ENCODE data around the gene CYP4V2.

DNA sequence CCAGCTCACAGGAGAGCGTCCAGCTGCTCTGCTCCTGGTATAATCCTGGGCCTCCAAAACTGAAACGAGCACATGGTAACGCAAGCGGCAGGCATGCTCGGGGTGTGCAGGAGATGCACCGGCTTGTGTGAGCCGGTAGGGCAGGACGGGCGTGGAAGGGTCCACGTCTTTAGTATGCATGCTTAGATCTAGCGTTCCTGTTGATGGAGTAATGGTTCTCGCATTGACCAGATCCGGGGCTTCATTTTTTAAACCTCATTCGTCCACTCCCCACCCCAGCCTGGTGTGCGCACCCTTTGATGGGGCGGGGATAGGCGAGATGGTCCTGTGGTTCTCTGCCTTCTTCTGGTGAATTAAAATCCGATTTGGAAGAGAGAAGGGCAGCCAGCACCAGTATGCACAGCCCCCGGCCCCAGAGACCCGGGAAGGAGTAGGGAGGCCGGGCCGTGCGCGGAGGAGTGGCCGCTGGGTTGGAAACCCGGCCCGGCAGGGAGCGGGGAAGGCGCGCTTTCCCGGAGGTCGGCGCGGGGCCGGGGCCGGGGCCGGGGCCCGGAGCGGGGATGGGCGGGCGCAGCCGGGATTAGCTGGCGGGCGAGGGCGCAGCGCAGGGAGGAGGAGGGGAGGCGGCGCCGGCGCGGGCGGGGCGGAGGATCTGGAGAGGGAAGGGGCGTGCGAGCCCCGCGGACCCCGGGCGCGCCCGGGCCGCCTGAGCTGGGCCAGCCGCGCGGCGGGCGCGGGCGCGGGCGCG lies 47.0 kb upstream of the CYP4V2 start:
- TF ChIP-seq, protein P1, sequence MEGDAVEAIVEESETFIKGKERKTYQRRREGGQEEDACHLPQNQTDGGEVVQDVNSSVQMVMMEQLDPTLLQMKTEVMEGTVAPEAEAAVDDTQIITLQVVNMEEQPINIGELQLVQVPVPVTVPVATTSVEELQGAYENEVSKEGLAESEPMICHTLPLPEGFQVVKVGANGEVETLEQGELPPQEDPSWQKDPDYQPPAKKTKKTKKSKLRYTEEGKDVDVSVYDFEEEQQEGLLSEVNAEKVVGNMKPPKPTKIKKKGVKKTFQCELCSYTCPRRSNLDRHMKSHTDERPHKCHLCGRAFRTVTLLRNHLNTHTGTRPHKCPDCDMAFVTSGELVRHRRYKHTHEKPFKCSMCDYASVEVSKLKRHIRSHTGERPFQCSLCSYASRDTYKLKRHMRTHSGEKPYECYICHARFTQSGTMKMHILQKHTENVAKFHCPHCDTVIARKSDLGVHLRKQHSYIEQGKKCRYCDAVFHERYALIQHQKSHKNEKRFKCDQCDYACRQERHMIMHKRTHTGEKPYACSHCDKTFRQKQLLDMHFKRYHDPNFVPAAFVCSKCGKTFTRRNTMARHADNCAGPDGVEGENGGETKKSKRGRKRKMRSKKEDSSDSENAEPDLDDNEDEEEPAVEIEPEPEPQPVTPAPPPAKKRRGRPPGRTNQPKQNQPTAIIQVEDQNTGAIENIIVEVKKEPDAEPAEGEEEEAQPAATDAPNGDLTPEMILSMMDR (IDR thresholded peaks at IDR 0.05; ENCODE audit: poor library complexity, severe bottlenecking) = peak; percentile 25
- no peak for TF ChIP-seq TAF1 (IDR thresholded peaks at IDR 0.05; ENCODE audit: low read depth)
